Renal cortex interstitium (tissue), 11 donors: ENCODE measurements around the gene CYTH4. TPM values are rescaled to one million over a fixed set of nuclear protein-coding genes. Genes with fewer than 3 reads are reported as not detected.

Experiments
- DNase-seq, 11 donors: peaks; one replicate each; pipeline ENCODE4 v3.0.0-alpha.2; 2013; ENCODE audit warnings: low read depth in 9 of 11, low spot score in 4 of 11; ENCODE audit errors: extremely low read depth in 1 of 11
- polyA plus RNA-seq, 3 donors: library from polyadenylated mRNA; unstranded; fragments of 120-200 nt; gene quantifications; one replicate each; pipeline ENCODE4 v1.2.1, GENCODE V29; 2013; ENCODE audit not compliant: insufficient read length in 3 of 3

The CYTH4 gene
- polyA plus RNA-seq, 3 donors: 3.0 to 4.9 (median 3.6) TPM

DNA sequence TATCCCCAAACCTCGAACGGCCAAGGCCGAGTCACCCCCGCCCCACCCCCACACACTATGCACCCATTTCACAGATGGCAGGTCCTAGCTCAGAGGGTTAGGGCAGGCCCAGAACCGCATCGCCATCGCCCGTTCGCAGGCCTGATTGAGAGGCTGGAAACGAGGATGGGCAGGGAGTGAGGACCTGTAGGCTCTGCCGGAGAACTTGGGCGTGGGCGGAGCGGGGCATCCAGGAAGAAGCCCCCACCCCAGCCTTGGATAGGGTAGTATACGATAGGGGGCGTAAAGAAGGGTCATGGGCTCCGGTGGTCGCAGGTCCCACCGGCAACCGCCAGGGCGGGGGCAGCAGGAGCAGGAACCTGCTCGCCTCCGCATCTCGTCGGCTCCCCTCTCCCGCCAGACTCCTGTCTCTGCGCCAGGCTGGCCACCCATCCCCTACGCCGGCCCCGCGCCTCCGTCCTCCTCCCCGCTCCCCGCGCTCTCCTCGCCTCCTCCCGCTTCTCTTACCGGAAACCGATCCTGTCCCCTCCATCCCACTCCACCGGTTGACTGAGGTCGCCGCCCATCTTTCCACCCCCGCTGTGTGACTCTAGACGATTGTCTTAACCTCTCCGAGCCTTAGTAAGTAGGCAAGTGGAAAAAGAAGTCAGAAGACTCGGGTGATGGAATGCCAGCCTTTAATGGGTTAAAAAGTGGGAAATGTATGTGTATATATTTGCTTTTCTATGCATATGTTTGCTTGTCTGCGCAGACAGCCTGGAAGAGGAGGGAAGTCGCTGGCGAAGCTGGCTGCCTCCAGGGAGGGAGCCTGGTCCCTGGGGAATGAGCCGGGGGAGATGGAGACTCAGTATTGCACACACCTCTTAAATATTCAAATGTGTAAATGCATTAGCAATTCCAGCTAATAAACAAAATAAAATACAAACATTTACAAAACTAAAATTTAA is 52.8 kb downstream of the CYTH4 start:
- no peak for DNase-seq

DNA sequence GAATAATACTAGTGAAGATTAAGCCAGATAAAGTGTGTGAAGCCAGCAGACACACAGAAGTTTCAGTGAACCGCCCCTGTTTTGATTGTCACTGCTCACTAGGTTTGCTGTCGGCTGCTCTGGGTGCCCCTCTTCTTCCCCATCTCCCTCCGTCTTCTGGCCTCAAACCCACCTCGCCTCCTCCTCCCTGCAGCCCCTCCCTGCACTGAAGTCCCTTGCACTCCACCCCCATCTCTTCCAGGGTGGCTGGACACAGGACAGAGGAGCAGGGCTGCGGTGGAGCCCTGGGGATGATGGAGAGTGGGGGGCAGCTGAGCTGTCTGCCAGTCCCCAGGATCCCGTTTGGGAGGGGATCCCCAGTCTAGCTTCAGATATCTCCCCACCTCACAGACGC is 53.5 kb downstream of the CYTH4 start:
- no peak for DNase-seq

DNA sequence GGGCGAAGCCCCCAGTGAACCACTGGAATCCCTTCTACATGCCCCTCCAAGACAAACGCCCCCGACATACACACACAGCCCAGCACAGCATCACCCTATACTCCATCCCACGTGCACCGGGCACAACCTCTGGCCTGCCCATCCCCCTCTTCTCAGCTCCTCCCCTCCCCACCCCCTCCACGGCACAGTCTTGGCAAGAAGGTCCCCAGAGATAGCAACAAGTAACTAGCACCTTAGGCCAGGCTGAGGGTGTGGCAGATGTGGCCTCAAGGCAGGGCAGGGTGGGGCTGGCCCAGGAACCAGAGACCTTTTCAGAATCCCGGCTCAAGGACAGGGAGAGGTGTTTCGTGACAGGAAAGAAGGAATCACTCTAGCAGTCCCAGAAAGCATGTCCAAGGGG is 54.3 kb downstream of the CYTH4 start:
- DNase-seq: no peak

DNA sequence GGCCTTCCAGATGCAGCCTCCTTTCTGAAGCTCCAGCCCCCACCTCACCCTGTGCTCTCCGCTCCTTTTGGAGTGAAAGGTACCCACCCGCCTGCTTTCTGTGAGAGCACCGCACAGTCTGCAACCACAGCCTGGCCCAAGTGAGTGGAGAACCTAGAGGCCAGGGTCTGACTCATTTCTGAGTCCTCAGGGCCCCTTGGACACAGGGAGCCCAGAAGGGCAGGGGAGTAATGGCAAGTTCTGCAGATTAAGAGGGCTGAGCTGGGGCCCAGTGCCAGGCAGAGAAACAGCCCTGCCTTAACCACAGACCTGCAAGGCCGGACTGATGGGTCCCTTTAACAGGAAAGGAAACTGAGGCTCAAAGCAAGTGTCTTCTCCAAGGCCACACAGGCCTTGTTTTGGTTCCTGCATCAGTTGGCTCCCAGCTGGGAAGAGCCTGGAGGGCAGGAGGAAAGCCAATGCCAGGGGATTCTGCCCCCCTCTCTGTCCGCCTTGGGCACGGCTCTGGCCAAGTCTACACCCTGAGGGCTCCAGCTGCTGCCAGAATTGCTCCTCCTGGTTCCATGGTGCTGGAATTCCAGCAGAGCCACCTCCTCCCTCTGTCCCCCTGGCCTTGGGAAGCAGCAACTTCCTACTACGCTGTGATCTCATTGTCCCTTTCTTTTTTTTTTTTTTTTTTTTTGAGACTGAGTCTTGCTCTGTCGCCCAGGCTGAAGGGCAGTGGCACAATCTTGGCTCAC is 55.1 kb downstream of the CYTH4 start:
- DNase-seq: no peak

GRCh38 chr22:37338539-37339246 is 56.4 kb downstream of the CYTH4 start:
- DNase-seq: no peak

GRCh38 chr22:37340331-37341262 is 58.3 kb downstream of the CYTH4 start:
- peak in 1 of 11 donors; percentile 44 for DNase-seq

DNA sequence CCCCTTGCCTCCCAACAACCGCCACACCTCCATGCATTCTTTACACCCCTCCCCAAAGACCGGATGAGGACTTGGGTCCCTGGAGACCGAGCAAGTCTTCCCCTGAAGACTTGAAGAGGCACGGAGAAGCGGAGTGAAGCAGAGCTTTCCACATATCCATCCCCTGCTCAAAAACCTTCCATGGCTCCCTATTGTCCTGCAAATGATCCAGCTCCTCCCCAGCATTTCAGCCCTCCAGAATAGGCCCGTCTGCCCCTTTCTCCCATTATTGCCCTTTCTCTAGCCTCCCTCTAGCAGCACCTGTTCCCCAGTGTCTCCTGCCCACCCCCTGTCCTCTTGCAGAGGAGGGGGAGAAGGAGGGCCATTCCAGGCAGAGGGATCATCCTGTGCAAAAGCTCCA is 59.8 kb downstream of the CYTH4 start:
- DNase-seq: no peak

GRCh38 chr22:37343348-37343747 is 61.0 kb downstream of the CYTH4 start:
- DNase-seq: no peak

DNA sequence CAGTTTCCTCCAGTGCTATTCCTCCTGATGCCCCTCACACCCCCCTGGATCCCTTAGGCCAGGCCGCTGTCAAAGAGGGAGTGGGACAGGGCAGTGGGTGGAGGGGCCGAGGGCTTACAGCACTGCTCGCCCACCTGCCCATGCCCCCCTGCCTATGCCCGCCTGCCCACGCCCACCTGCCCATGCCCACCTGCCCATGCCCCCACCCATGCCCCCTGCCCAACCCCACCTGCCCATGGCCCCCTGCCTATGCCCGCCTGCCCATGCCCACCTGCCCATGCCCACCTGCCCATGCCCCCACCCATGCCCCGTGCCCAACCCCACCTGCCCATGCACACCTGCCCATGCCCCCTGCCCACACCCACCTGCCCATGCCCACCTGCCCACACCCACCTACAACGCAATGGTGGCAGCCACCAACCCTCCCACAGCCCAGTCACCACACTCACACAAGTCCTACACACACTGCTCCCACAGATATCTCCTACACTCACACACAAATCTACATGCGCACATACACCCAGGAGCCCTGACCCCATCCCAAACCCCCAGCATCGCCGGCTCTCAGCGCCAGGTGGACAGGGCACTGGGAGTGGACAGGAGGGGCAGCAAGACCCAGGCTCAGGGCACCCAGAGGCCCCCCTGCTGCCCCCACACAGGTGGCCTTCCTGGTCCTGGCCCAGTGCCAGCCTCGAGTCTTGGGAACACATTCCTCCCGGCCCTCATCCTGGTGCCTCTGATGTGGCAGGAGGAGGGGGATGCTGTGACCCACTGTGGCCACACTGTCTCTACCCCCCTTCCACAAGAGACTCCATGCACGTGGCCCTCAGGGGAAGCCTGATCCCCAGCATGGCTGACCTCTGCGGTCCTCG is 61.8 kb downstream of the CYTH4 start:
- DNase-seq: no peak

- DNase-seq: no peak
Measured at GRCh38 chr22:37344735-37345449, 62.6 kb downstream of the CYTH4 start.

GRCh38 chr22:37345863-37346504 is 63.7 kb downstream of the CYTH4 start:
- DNase-seq: no peak

DNA sequence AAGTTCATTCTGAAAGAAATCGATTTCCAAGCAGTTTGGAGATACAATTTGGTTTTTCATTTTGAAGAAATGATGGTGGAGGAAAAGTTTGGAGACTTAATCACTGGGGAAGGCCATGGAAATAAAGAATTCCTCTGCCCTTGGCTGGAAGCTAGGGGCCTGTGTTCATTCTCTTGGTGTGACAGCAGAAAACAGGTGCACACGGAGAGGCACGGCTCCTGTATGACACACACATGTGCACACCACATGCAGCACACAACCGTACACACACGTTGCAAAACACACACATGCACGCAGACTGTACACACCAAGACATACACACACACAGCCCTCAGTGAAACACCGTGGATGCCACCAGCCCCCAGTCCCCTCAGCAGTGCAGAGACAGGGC is 64.2 kb downstream of the CYTH4 start:
- no peak for DNase-seq

DNA sequence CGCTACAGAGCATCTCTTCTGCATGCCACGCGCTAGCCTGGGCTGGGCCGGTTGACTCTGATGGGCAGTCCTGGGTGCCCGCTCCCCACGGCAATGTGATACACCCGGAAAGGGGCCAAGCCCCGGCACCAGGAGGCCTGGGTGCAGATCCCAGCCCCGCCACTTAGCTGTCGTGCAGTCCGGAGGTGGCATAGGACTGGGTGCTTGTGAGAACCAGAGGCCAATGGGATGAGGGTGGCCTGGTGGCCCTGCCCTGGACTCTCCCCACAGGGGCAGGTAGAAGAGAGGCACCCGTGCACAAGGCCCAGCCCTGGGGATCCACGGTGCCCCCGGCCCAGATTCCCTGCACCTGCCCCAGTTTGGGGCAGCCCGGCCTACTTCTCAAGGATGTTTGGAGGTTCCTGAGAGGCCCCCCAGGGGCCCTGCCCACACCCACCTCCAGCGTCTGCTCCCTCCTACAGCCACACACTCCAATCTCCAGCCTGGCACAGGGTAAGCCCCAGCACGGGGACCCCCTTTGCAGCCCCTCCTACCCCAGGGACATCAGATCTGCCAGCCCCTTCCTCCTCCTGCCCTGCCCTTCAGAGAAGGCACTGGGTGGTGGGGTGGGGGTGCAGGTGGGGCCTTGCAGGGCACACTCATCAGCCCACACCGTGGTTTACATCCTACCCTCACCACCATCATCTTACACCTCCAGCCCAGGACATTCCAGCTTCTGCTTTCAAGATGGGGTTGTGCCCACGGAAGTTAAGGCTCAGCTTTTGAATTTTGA is 66.9 kb downstream of the CYTH4 start:
- no peak for DNase-seq

DNA sequence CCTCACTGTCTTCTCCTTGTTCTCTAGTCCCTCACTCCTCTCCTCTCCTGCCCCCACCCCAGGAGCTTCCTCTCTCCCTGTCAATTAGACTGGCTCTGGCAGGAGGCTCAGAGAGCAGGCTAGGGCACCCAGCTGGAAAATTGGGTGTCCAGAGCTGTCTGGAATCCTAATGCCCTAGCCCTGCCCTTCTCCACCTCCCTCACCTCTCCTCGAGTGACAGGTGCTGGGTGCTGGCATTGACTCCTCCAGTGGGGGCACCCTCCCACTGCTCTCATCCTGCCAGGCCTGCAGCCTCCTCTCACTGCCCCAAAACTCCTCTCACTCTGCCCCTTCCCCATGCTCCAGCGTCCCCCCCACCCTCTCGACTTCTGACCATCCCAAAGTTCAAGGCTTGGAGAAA is 68.9 kb downstream of the CYTH4 start:
- no peak for DNase-seq

GRCh38 chr22:37352481-37352880 is 70.2 kb downstream of the CYTH4 start:
- DNase-seq: no peak

GRCh38 chr22:37353839-37354238 is 71.5 kb downstream of the CYTH4 start:
- no peak for DNase-seq
